ENCODE data around the gene TMEM260. TPM values are rescaled to one million over a fixed set of nuclear protein-coding genes. Genes with fewer than 3 reads are reported as not detected.

Gene TMEM260
- total RNA-seq, 1 experiment from 2014 or later = 20.0 TPM

- peak; percentile 62 for TF ChIP-seq CTCF (conservative IDR thresholded peaks at IDR 0.05)
Measured at GRCh38 chr14:56686416-56686815, 106.8 kb downstream of the TMEM260 start.

More at GRCh38 chr14:56686416-56686815, 106.8 kb downstream of the TMEM260 start:
- Histone ChIP-seq H3K79me1 (ENCODE audit: insufficient read depth, low read depth, low read length, poor library complexity, severe bottlenecking) (no peaks in the 10 kb centered on the region), H4K91ac (ENCODE audit: insufficient read length, low read depth, low read length) (no peak overlapping the region), H3K9ac (ENCODE audit: extremely low read depth, insufficient read length, low read length) (no peak overlapping the region), H3K9me3 (ENCODE audit: control insufficient read depth, low read depth, low read length) (no peaks in the 10 kb centered on the region), H2BK5ac (ENCODE audit: insufficient read length, low read length) (no peak overlapping the region), H3K79me2 (ENCODE audit: insufficient read depth, low read length) (no peaks in the 10 kb centered on the region), H2BK12ac (ENCODE audit: insufficient read length, low read depth, low read length) (no peak overlapping the region), H3K18ac (ENCODE audit: insufficient read length, low read depth, low read length) (no peak overlapping the region), H3K27ac (ENCODE audit: insufficient read length, low read depth, low read length) (no peak overlapping the region), H3K4ac (ENCODE audit: low read depth, low read length) (no peak overlapping the region), H4K5ac (ENCODE audit: insufficient read length, low read depth, low read length) (no peak overlapping the region), H4K20me1 (ENCODE audit: control insufficient read depth, insufficient read depth, insufficient read length) (no peaks in the 10 kb centered on the region), H2BK15ac (ENCODE audit: low read depth, low read length) (no peak overlapping the region), H3K23ac (ENCODE audit: insufficient read length, low read depth, low read length) (no peak overlapping the region), H4K8ac (replicated peaks; ENCODE audit: insufficient read length, low read depth, low read length) (no peak overlapping the region), H3K4me1 (ENCODE audit: insufficient read depth, low read length) (0 out of 2 replicates have a peak, but pooled peaks cover 4% of the 10 kb centered on the region), H3K27me3 (ENCODE audit: insufficient read depth, low read length) (no peaks in the 10 kb centered on the region), H2BK20ac (ENCODE audit: low read depth, low read length, poor library complexity, severe bottlenecking) (no peak overlapping the region), H2AFZ (ENCODE audit: low read length) (no peak overlapping the region), H3T11ph (ENCODE audit: low read length) (no peak overlapping the region), H3K4me2 (ENCODE audit: insufficient read depth, insufficient read length, low read length) (no peak overlapping the region), H2BK120ac (ENCODE audit: low read depth, low read length, poor library complexity, severe bottlenecking) (no peak overlapping the region), H3K14ac (ENCODE audit: insufficient read depth, low read length) (no peak overlapping the region; the same call in 1 of the 2 replicates), H3K23me2 (ENCODE audit: insufficient read length, low read depth, low read length, poor library complexity, severe bottlenecking) (no peaks in the 10 kb centered on the region), H3K56ac (ENCODE audit: insufficient read length, low read depth, low read length) (no peak overlapping the region), H2AK5ac (ENCODE audit: insufficient read length, low read length) (no peak overlapping the region)
- H3K4me1 Mint-ChIP-seq = peaks cover 28 to 29% of the 10 kb centered on the region in 2 experiments
- no peaks in the 10 kb centered on the region; the same call in 1 of the 2 replicates for H3K27me3 Mint-ChIP-seq (ENCODE audit: low read depth)
- no peaks in the 10 kb centered on the region for H3K36me3 Mint-ChIP-seq (ENCODE audit: insufficient read depth in 1 of 3, low read depth in 3 of 3)
- no CpG with 5 or more reads among the region's 4 CpGs for WGBS (ENCODE audit: extremely low coverage, insufficient read length, low lambda C conversion rate)
- peak overlapping the region; percentile 17 to 37 (median 18); a peak in 2 of 7 replicates for H3K27ac Mint-ChIP-seq
- no peak overlapping the region for H3K4me3 Mint-ChIP-seq
- peaks cover 0 to 5% of the 10 kb centered on the region in 2 experiments; a peak in 2 of 5 replicates for H3K9me3 Mint-ChIP-seq
- peak; percentile 66 for DNase-seq

All from H9 (cell line).